K562 (cell line): ENCODE data around the gene RET. TPM values are rescaled to one million over a fixed set of nuclear protein-coding genes. Genes with fewer than 3 reads are reported as not detected.

Source experiments
- ATAC-seq: fragments of 200-7000 bp; cut with Tn5 transposase; 3 replicates; pipeline ENCODE4 v1.9.1; 2020; ENCODE audit warnings: moderate library complexity
- BruUV-seq: library from RNA; stranded (reverse); fragments of 400-500 nt; replicated peaks from 2 replicates; lab custom pipeline; 2021; lab: Mats Ljungman, UMichigan
- CTCF ChIA-PET: fragments of 300-600 bp; formaldehyde crosslinking; extraction: SDS; loops from one replicate; lab custom pipeline; 2021; ENCODE audit warnings: low intra/inter-chr PET ratio; lab: Yijun Ruan, JAX
- POLR2A ChIA-PET: fragments of 300-600, 350-650 bp; sonication (Branson Sonifier 250); formaldehyde crosslinking; extraction: SDS; loops from one replicate; lab custom pipeline; 2021; ENCODE audit warnings: antibody characterized with exemption, inconsistent platforms; lab: Yijun Ruan, JAX
- DNase-seq, 4 experiments: peaks; one replicate each; pipeline versions ENCODE4 v3.0.0 to v3.0.0-alpha.2; 2011 to 2018; ENCODE audit warnings: low spot score in 3 of 4, mixed read lengths in 3 of 4; ENCODE audit errors: extremely low read depth in 1 of 4
- FAIRE-seq: peaks from 2 replicates; lab custom pipeline; 2011; peaks lifted over from hg19 to GRCh38; lab: Jason Lieb, UNC
- H2AFZ ChIP-seq: 2 replicates; pipeline ENCODE4 v1.6.0; 2011; ENCODE audit warnings: low read depth, low read length, control low read depth, inconsistent platforms
- H3K27ac ChIP-seq: fragments of 200-600 bp; 3 replicates; pipeline ENCODE4 v1.8.0; 2011; ENCODE audit warnings: low read depth, mild to moderate bottlenecking, control low read depth, inconsistent platforms, low read length, moderate library complexity, mixed read lengths; ENCODE audit errors: extremely low read depth
- H3K27me3 ChIP-seq, 2 experiments: fragments of 300-600 bp in 1 of 2; 2 replicates in 1 of 2; 3 replicates in 1 of 2; pipeline versions ENCODE4 v1.6.0 to v1.8.0; 2011; ENCODE audit warnings: inconsistent platforms in 2 of 2, low read length in 2 of 2, mild to moderate bottlenecking in 1 of 2, mixed read lengths in 1 of 2, moderate library complexity in 1 of 2; ENCODE audit not compliant: control insufficient read depth in 2 of 2, insufficient read depth in 2 of 2
- H3K36me3 ChIP-seq: fragments of 300-600 bp; 3 replicates; pipeline ENCODE4 v1.8.0; 2011; ENCODE audit warnings: mild to moderate bottlenecking, low read length, inconsistent platforms; ENCODE audit not compliant: control insufficient read depth, insufficient read depth
- H3K4me1 ChIP-seq, 2 experiments: fragments of 200-600 bp in 1 of 2; replicated peaks in 1 of 2; 2 replicates in 1 of 2; 3 replicates in 1 of 2; pipeline versions ENCODE4 v1.5.1 to v1.8.0; 2011; ENCODE audit warnings: inconsistent platforms in 2 of 2, low read length in 2 of 2, mild to moderate bottlenecking in 1 of 2, mixed read lengths in 1 of 2, moderate library complexity in 1 of 2; ENCODE audit not compliant: control insufficient read depth in 2 of 2, insufficient read depth in 2 of 2
- H3K4me2 ChIP-seq: 2 replicates; pipeline ENCODE4 v1.6.1; 2011; ENCODE audit warnings: low read length, control low read depth, inconsistent platforms, mixed read lengths; ENCODE audit not compliant: insufficient read depth
- H3K4me3 ChIP-seq: fragments of 200-600 bp; sonication (generic), shearing (Covaris generic); 2 replicates; pipeline ENCODE4 v1.5.1; 2016; ENCODE audit warnings: control low read depth, inconsistent platforms
- H3K79me2 ChIP-seq: fragments of 200-600 bp; 3 replicates; pipeline ENCODE4 v1.8.0; 2011; ENCODE audit warnings: low read length, inconsistent platforms; ENCODE audit not compliant: control insufficient read depth, insufficient read depth
- H3K9ac ChIP-seq, 2 experiments: 2 replicates each; pipeline versions ENCODE4 v1.6.0 to v1.6.1; 2011; ENCODE audit warnings: low read depth in 2 of 2, low read length in 2 of 2, control low read depth in 1 of 2, inconsistent platforms in 1 of 2, mild to moderate bottlenecking in 1 of 2, mixed read lengths in 1 of 2; ENCODE audit not compliant: insufficient read depth in 1 of 2
- H3K9me1 ChIP-seq: one replicate; pipeline ENCODE4 v1.6.0; 2011; ENCODE audit warnings: inconsistent platforms, mild to moderate bottlenecking, low read length, moderate library complexity; ENCODE audit not compliant: control insufficient read depth, insufficient read depth
- H3K9me3 ChIP-seq: replicated peaks from 2 replicates; pipeline ENCODE4 v1.5.1; 2011; ENCODE audit warnings: low read depth, low read length, inconsistent platforms; ENCODE audit not compliant: control insufficient read depth, insufficient read depth
- H4K20me1 ChIP-seq: replicated peaks from 2 replicates; pipeline ENCODE4 v1.6.1; 2011; ENCODE audit warnings: low read length, inconsistent platforms, mixed read lengths; ENCODE audit not compliant: control insufficient read depth, insufficient read depth
- ARHGAP35 ChIP-seq: fragments of 450-650 bp; IDR thresholded peaks from 2 replicates; pipeline ENCODE4 v1.6.1; 2018; ENCODE audit not compliant: partially characterized antibody
- ATF6 ChIP-seq: sonication (generic); formaldehyde crosslinking; IDR thresholded peaks from 2 replicates; pipeline ENCODE4 v1.4.0; 2020; ENCODE audit warnings: mild to moderate bottlenecking, missing genetic modification reagents
- CBX3 ChIP-seq, 2 experiments: IDR thresholded peaks; 1 replicate in 1 of 2; 2 replicates in 1 of 2; pipeline ENCODE4 v1.6.1; 2012; ENCODE audit warnings: inconsistent platforms in 2 of 2, low read length in 2 of 2, borderline replicate concordance in 1 of 2, control low read depth in 1 of 2
- DPF2 ChIP-seq: fragments of 450-650 bp; IDR thresholded peaks from 2 replicates; pipeline ENCODE4 v1.6.1; 2016
- ETS1 ChIP-seq: conservative IDR thresholded peaks from 2 replicates; pipeline ENCODE4 v1.6.1; 2011; ENCODE audit warnings: low read depth, mild to moderate bottlenecking, low read length; ENCODE audit not compliant: control insufficient read depth
- GTF2B ChIP-seq: IDR thresholded peaks from 2 replicates; pipeline ENCODE4 v1.6.1; 2011; ENCODE audit not compliant: insufficient read length; ENCODE audit errors: extremely low read depth
- HDAC3 ChIP-seq: fragments of 450-650 bp; IDR thresholded peaks from 2 replicates; pipeline ENCODE4 v1.6.1; 2018; ENCODE audit warnings: borderline replicate concordance, mild to moderate bottlenecking, moderate library complexity; ENCODE audit not compliant: partially characterized antibody
- HLTF ChIP-seq: fragments of 450-650 bp; IDR thresholded peaks from 2 replicates; pipeline ENCODE4 v1.6.1; 2016
- HMG20B ChIP-seq: fragments of 250-450 bp; sonication (Bioruptor Pico); IDR thresholded peaks from 2 replicates; pipeline ENCODE4 v1.5.0; 2021; ENCODE audit warnings: mild to moderate bottlenecking
- IRF1 ChIP-seq: sonication (generic); formaldehyde crosslinking; IDR thresholded peaks from 2 replicates; pipeline ENCODE4 v1.8.0; 2022; ENCODE audit warnings: missing genetic modification reagents, mild to moderate bottlenecking, borderline replicate concordance
- KAT2B ChIP-seq: IDR thresholded peaks from one replicate; pipeline ENCODE4 v1.6.1; 2012; ENCODE audit warnings: low read depth, mild to moderate bottlenecking, control low read depth, inconsistent platforms, low read length, moderate library complexity
- PHTF2 ChIP-seq: fragments of 250-450 bp; sonication (Bioruptor Pico); IDR thresholded peaks from 2 replicates; pipeline ENCODE4 v1.5.0; 2021; ENCODE audit warnings: mild to moderate bottlenecking
- SRSF7 ChIP-seq: fragments of 200-400 bp; formaldehyde crosslinking; optimal IDR thresholded peaks from 2 replicates; pipeline ENCODE3; 2017; ENCODE audit warnings: mild to moderate bottlenecking, low read depth, low read length
- USF2 ChIP-seq: sonication (generic); formaldehyde crosslinking; IDR thresholded peaks from 2 replicates; pipeline ENCODE4 v1.5.0; 2020; ENCODE audit warnings: missing genetic modification reagents
- ZNF347 ChIP-seq: fragments of 450-650 bp; formaldehyde crosslinking; IDR thresholded peaks from 2 replicates; pipeline ENCODE4 v1.4.0; 2020; ENCODE audit warnings: low read depth, mild to moderate bottlenecking, moderate library complexity
- WGBS: fragments of 100-300 bp; shearing (Covaris generic); methylation state at CpG from one replicate; pipeline ENCODE4 v1.1.6; 2016; ENCODE audit warnings: low coverage, mixed read lengths; ENCODE audit not compliant: insufficient coverage; ENCODE audit errors: missing lambda C conversion rate; 5-methylcytosine and 5-hydroxymethylcytosine counted together
- in situ Hi-C: fragments of 300-500 bp; cut with MboI; formaldehyde crosslinking; loops from 4 replicates; pipeline ENCODE4 v1.15.0; 2018; ENCODE audit warnings: inconsistent platforms, mixed read lengths
- intact Hi-C: fragments of 100-400 bp; cut with micrococcal nuclease; formaldehyde crosslinking; loops from 2 replicates; pipeline ENCODE4 v1.14.2; 2022
- polyA plus RNA-seq, 8 experiments: library from polyadenylated mRNA; depleted of rRNA in 4 of 8; stranded (reverse) in 5 of 8; unstranded in 3 of 8; fragments of >200 nt; fragmentation: Nextera tagmentation in 2 of 8; fragmentation: Illumina TruSeq in 1 of 8; extraction: Ambion mirVana in 2 of 8; extraction: Trizol in 1 of 8; gene quantifications; 2 replicates each; pipeline versions ENCODE4 v1.2.1 to v1.2.3, GENCODE V29; 2011 to 2014; ENCODE audit warnings: inconsistent platforms in 1 of 8, missing spikeins in 1 of 8
- total RNA-seq, 7 experiments: library from RNA; depleted of rRNA in 6 of 7; stranded (reverse); fragments of >200 nt in 6 of 7; fragmentation: Illumina TruSeq in 2 of 7; extraction: Trizol in 2 of 7; gene quantifications; 2 replicates each; pipeline versions ENCODE4 v1.2.1 to v1.2.3, GENCODE V29; 2011 to 2021; ENCODE audit warnings: low replicate concordance in 1 of 7

Gene RET
- total and polyA plus RNA-seq, 9 of the 15 experiments (the other 6 are each of a cell fraction or from before 2014, with no cell fraction given), result 0.04 to 0.05 TPM; not detected in 7

GRCh38 chr10:43071865-43072650 lies 4.8 kb upstream of the RET start (continued):
- no peak for TF ChIP-seq GTF2B

GRCh38 chr10:43073191-43073590 lies 3.7 kb upstream of the RET start:
- BruUV-seq, result no TSS peak
- no peak for DNase-seq
- Histone ChIP-seq H3K9me3 (no peaks in the 10 kb centered on the region), H3K27ac (no peak overlapping the region), H3K27me3 (peaks cover 7 to 60% of the 10 kb centered on the region in 2 experiments; a peak in 3 of 5 replicates), H3K36me3 (no peaks in the 10 kb centered on the region), H3K4me2 (no peak overlapping the region), H2AFZ (no peak overlapping the region), H3K9me1 (no peaks in the 10 kb centered on the region), H3K79me2 (no peaks in the 10 kb centered on the region), H4K20me1 (peaks cover 11% of the 10 kb centered on the region), H3K4me1 (peaks cover 0 to 24% of the 10 kb centered on the region in 2 experiments; a peak in 2 of 5 replicates), H3K9ac (no peak overlapping the region), H3K4me3 (no peak overlapping the region)
- no peak for ATAC-seq
- 0% methylated on average over 3 of the region's 3 CpGs for WGBS
- no peak for FAIRE-seq
- in situ Hi-C loops, result no loop called here
- CTCF ChIA-PET, result no interaction called here
- intact Hi-C loops, result loop anchor here (10.0 kb wide), 2 partner anchors 58 to 88 kb away; no protein-coding TSS in a partner anchor
- POLR2A ChIA-PET, result no interaction called here
- no peak for TF ChIP-seq SRSF7
- TF ChIP-seq ATF6 (CRISPR knock-in tag), result no peak
- no peak for TF ChIP-seq PHTF2
- TF ChIP-seq IRF1 (CRISPR knock-in tag), result no peak
- TF ChIP-seq ZNF347, result no peak
- no peak for TF ChIP-seq HDAC3
- no peak for TF ChIP-seq ETS1
- no peak for TF ChIP-seq DPF2
- TF ChIP-seq KAT2B, result no peak
- no peak for TF ChIP-seq ARHGAP35
- TF ChIP-seq CBX3 (IDR thresholded peaks at IDR 0.05; ENCODE audit: borderline replicate concordance in 1 of 2, low read length in 2 of 2), result no peak
- no peak for TF ChIP-seq HLTF
- TF ChIP-seq USF2, result no peak
- no peak for TF ChIP-seq HMG20B
